ENCODE results near the gene CYB561.

The CYB561 gene

GRCh38 chr17:63405741-63406261, 40.3 kb downstream of the CYB561 start:
- peak; percentile 67 to 89 for DNase-seq

GRCh38 chr17:63405020-63405419, 41.1 kb downstream of the CYB561 start:
- no peak for DNase-seq

- DNase-seq: no peak
These were observed 43.5 kb downstream of the CYB561 start for GRCh38 chr17:63402431-63403212.

- DNase-seq: no peak
These were observed 46.2 kb downstream of the CYB561 start for GRCh38 chr17:63399856-63400255.

- DNase-seq: no peak
These were observed 46.8 kb downstream of the CYB561 start for GRCh38 chr17:63399316-63399715.

GRCh38 chr17:63398680-63399079, 47.4 kb downstream of the CYB561 start:
- no peak for DNase-seq

GRCh38 chr17:63395075-63395805, 50.9 kb downstream of the CYB561 start:
- DNase-seq: no peak

- no peak for DNase-seq
These were observed 56.0 kb downstream of the CYB561 start for GRCh38 chr17:63390090-63390489.

- no peak for DNase-seq
These were observed 58.3 kb downstream of the CYB561 start for GRCh38 chr17:63387656-63388340.

GRCh38 chr17:63382826-63383225, 63.3 kb downstream of the CYB561 start:
- no peak for DNase-seq
